Sigmoid colon (tissue), 3 donors: Measurements from ENCODE around the gene DSE.

Experiments used
- CTCF ChIP-seq, 4 experiments: fragments of 450-650 bp in 3 of 4; fragments of 200-600 bp in 1 of 4; IDR thresholded peaks; one replicate each; pipeline ENCODE4 v1.5.1; 2016 to 2019; ENCODE audit warnings: antibody characterized with exemption in 4 of 4, mild to moderate bottlenecking in 3 of 4, moderate library complexity in 2 of 4
- POLR2A ChIP-seq, 2 donors: fragments of 450-650 bp; IDR thresholded peaks; one replicate each; pipeline ENCODE4 v1.6.1; 2016; ENCODE audit warnings: antibody characterized with exemption in 2 of 2, mild to moderate bottlenecking in 2 of 2, moderate library complexity in 2 of 2

GRCh38 chr6:116483616-116484015 lies 112.9 kb downstream of the DSE start:
- TF ChIP-seq CTCF (IDR thresholded peaks at IDR 0.05) (no peak), POLR2A (IDR thresholded peaks at IDR 0.05) (no peak)
